Left lobe of liver (tissue), 2 donors: ENCODE results near the gene ZFP36L2. TPM values are rescaled to one million over a fixed set of nuclear protein-coding genes. Genes with fewer than 3 reads are reported as not detected.

ENCODE experiments used
- ATAC-seq: fragments of 200-7000 bp; cut with Tn5 transposase; one replicate; pipeline ENCODE4 v1.9.1; 2020; ENCODE audit warnings: mild to moderate bottlenecking, moderate library complexity
- DNase-seq: peaks from one replicate; pipeline ENCODE4 v3.0.0-alpha.2; 2020; ENCODE audit warnings: low spot score
- total RNA-seq: library from RNA; stranded (reverse); gene quantifications from one replicate; pipeline ENCODE4 v1.2.1, GENCODE V29; 2021
- donor health status: DM: no; HTN: no; CAD: no; lungs with moderate emphysema.
- donor health status: DM: no; HTN: yes; CAD: no.

ZFP36L2 gene
- total RNA-seq, 1 donor from 2014 or later, result 60.6 TPM

GRCh38 chr2:43210467-43211303, 15.7 kb downstream of the ZFP36L2 start:
- DNase-seq, result no peak
- peak; percentile 88 for ATAC-seq

GRCh38 chr2:43210125-43210466, 16.3 kb downstream of the ZFP36L2 start:
- no peak for ATAC-seq
- no peak for DNase-seq

GRCh38 chr2:43209204-43209717, 17.1 kb downstream of the ZFP36L2 start:
- ATAC-seq (no peak), DNase-seq (no peak)

GRCh38 chr2:43207553-43208300, 18.7 kb downstream of the ZFP36L2 start:
- ATAC-seq (peak; percentile 7), DNase-seq (no peak)

- ATAC-seq (no peak), DNase-seq (no peak)
These were observed 19.8 kb downstream of the ZFP36L2 start for GRCh38 chr2:43206602-43207001.

GRCh38 chr2:43203373-43203772, 23.0 kb downstream of the ZFP36L2 start:
- DNase-seq (no peak), ATAC-seq (no peak)

- ATAC-seq (no peak), DNase-seq (no peak)
These were observed 24.1 kb downstream of the ZFP36L2 start for GRCh38 chr2:43202289-43202688.

GRCh38 chr2:43201497-43201896, 24.9 kb downstream of the ZFP36L2 start:
- no peak for ATAC-seq

GRCh38 chr2:43201016-43201415, 25.4 kb downstream of the ZFP36L2 start:
- ATAC-seq, result no peak
- no peak for DNase-seq

More at GRCh38 chr2:43201497-43201896, 24.9 kb downstream of the ZFP36L2 start:
- no peak for DNase-seq

GRCh38 chr2:43199492-43200488, 26.6 kb downstream of the ZFP36L2 start:
- DNase-seq, result no peak

GRCh38 chr2:43198263-43198662, 28.1 kb downstream of the ZFP36L2 start:
- DNase-seq (no peak), ATAC-seq (no peak)

More at GRCh38 chr2:43199492-43200488, 26.6 kb downstream of the ZFP36L2 start:
- ATAC-seq, result peak; percentile 18

GRCh38 chr2:43197588-43197896, 28.9 kb downstream of the ZFP36L2 start:
- DNase-seq (no peak), ATAC-seq (no peak)

GRCh38 chr2:43196768-43197587, 29.4 kb downstream of the ZFP36L2 start:
- ATAC-seq, result no peak

GRCh38 chr2:43194121-43194869, 32.1 kb downstream of the ZFP36L2 start:
- ATAC-seq, result peak; percentile 82
- peak; percentile 94 for DNase-seq

More at GRCh38 chr2:43196768-43197587, 29.4 kb downstream of the ZFP36L2 start:
- DNase-seq, result no peak

- peak; percentile 0 for ATAC-seq
- no peak for DNase-seq
These were observed 32.7 kb downstream of the ZFP36L2 start for GRCh38 chr2:43193652-43194120.

GRCh38 chr2:43192744-43193651, 33.4 kb downstream of the ZFP36L2 start:
- no peak for ATAC-seq
- DNase-seq, result no peak

GRCh38 chr2:43191947-43192516, 34.4 kb downstream of the ZFP36L2 start:
- DNase-seq (no peak), ATAC-seq (no peak)
